HEK293T (cell line): ENCODE results near the gene TLN1.

ENCODE experiments used
- CTCF ChIA-PET: fragments of 350-600 bp; formaldehyde crosslinking; extraction: SDS; loops from one replicate; lab custom pipeline; 2021; ENCODE audit warnings: antibody characterized with exemption, inconsistent platforms; lab: Yijun Ruan, JAX
- POLR2A ChIA-PET: fragments of 350-600 bp; formaldehyde crosslinking; extraction: SDS; loops from one replicate; lab custom pipeline; 2020; ENCODE audit warnings: antibody characterized with exemption, inconsistent platforms; lab: Yijun Ruan, JAX
- DNase-seq: peaks from one replicate; pipeline ENCODE4 v3.0.0; 2012; ENCODE audit warnings: mixed read lengths; ENCODE audit errors: extremely low spot score
- ARNT ChIP-seq: fragments of 450-650 bp; IDR thresholded peaks from 2 replicates; pipeline ENCODE4 v1.6.1; 2017; ENCODE audit warnings: mild to moderate bottlenecking
- BHLHE40 ChIP-seq: fragments of 450-650 bp; IDR thresholded peaks from 2 replicates; pipeline ENCODE4 v1.6.1; 2016; ENCODE audit warnings: mild to moderate bottlenecking, moderate library complexity, borderline replicate concordance
- CTBP1 ChIP-seq: fragments of 450-650 bp; IDR thresholded peaks from 2 replicates; pipeline ENCODE4 v1.6.1; 2016; ENCODE audit warnings: borderline replicate concordance
- ELF4 ChIP-seq: fragments of 450-650 bp; IDR thresholded peaks from 2 replicates; pipeline ENCODE4 v1.6.1; 2017; ENCODE audit warnings: antibody characterized with exemption
- FOXA1 ChIP-seq: fragments of 450-650 bp; IDR thresholded peaks from 2 replicates; pipeline ENCODE4 v1.6.1; 2016; ENCODE audit warnings: mild to moderate bottlenecking
- FOXK2 ChIP-seq: fragments of 450-650 bp; IDR thresholded peaks from 2 replicates; pipeline ENCODE4 v1.6.1; 2016; ENCODE audit warnings: mild to moderate bottlenecking
- FOXM1 ChIP-seq: fragments of 450-650 bp; IDR thresholded peaks from 2 replicates; pipeline ENCODE4 v1.6.1; 2017; ENCODE audit warnings: mild to moderate bottlenecking, borderline replicate concordance
- HDGF ChIP-seq: fragments of 450-650 bp; IDR thresholded peaks from 2 replicates; pipeline ENCODE4 v1.6.1; 2017; ENCODE audit warnings: antibody characterized with exemption, borderline replicate concordance
- L3MBTL2 ChIP-seq: fragments of 450-650 bp; conservative IDR thresholded peaks from 2 replicates; pipeline ENCODE4 v1.6.1; 2016; ENCODE audit warnings: mild to moderate bottlenecking
- LEF1 ChIP-seq: fragments of 450-650 bp; IDR thresholded peaks from 2 replicates; pipeline ENCODE4 v1.6.1; 2017; ENCODE audit warnings: mild to moderate bottlenecking, borderline replicate concordance
- NFRKB ChIP-seq: fragments of 450-650 bp; IDR thresholded peaks from 2 replicates; pipeline ENCODE4 v1.6.1; 2016; ENCODE audit warnings: mild to moderate bottlenecking, moderate library complexity
- PKNOX1 ChIP-seq: fragments of 450-650 bp; IDR thresholded peaks from 2 replicates; pipeline ENCODE4 v1.6.1; 2016
- SP1 ChIP-seq: fragments of 450-650 bp; IDR thresholded peaks from 2 replicates; pipeline ENCODE4 v1.6.1; 2017
- SUZ12 ChIP-seq: fragments of 450-650 bp; IDR thresholded peaks from 2 replicates; pipeline ENCODE4 v1.6.1; 2016; ENCODE audit warnings: mild to moderate bottlenecking
- TARDBP ChIP-seq: fragments of 450-650 bp; IDR thresholded peaks from 2 replicates; pipeline ENCODE4 v1.6.1; 2016
- ZNF384 ChIP-seq: fragments of 450-650 bp; IDR thresholded peaks from 2 replicates; pipeline ENCODE4 v1.6.1; 2016

The TLN1 gene

GRCh38 chr9:35669331-35670145 lies 62.5 kb downstream of the TLN1 start:
- TF ChIP-seq BHLHE40, result no peak
- no peak for TF ChIP-seq SP1
- TF ChIP-seq ARNT, result no peak
- no peak for TF ChIP-seq NFRKB
- TF ChIP-seq ELF4, result no peak
- no peak for TF ChIP-seq HDGF
- no peak for TF ChIP-seq L3MBTL2
- no peak for TF ChIP-seq ZNF384
- TF ChIP-seq FOXA1, result no peak
- no peak for TF ChIP-seq FOXM1
- TF ChIP-seq SUZ12, result no peak
- TF ChIP-seq TARDBP, result no peak
- TF ChIP-seq CTBP1, result no peak
- TF ChIP-seq PKNOX1, result no peak
- no peak for TF ChIP-seq FOXK2
- no peak for TF ChIP-seq LEF1
- ChIA-PET CTCF (interaction anchor here (1.1 to 1.2 kb wide), 2 partner anchors 27 to 63 kb away, joined by 3 to 4 read pairs; partner anchors contain the start of gene CREB3), POLR2A (interaction anchor here (2.8 kb wide), 1 partner anchor 11 kb away, joined by 11 read pairs; the partner anchor contains the start of genes CCDC107 and RMRP)
- DNase-seq, result no peak

GRCh38 chr9:35667939-35668338 lies 64.1 kb downstream of the TLN1 start:
- POLR2A ChIA-PET, result no interaction called here
- no peak for DNase-seq
- CTCF ChIA-PET, result no interaction called here
- TF ChIP-seq BHLHE40 (no peak), TARDBP (no peak), CTBP1 (no peak), ZNF384 (no peak), HDGF (no peak), FOXA1 (no peak), PKNOX1 (no peak), LEF1 (no peak)

- CTCF ChIA-PET, result no interaction called here
- no peak for DNase-seq
- POLR2A ChIA-PET, result no interaction called here
- TF ChIP-seq L3MBTL2 (no peak), FOXA1 (no peak), PKNOX1 (no peak), FOXK2 (no peak), FOXM1 (no peak), CTBP1 (no peak), SUZ12 (no peak)
Measured at GRCh38 chr9:35666549-35666948, 65.4 kb downstream of the TLN1 start.

- POLR2A ChIA-PET, result interaction anchor here (2.0 to 2.6 kb wide), 3 partner anchors 18 to 25 kb away, joined by 5 to 14 read pairs (median 7); partner anchors contain the start of gene TPM2
- no peak for TF ChIP-seq FOXA1
- TF ChIP-seq TARDBP, result no peak
- no peak for TF ChIP-seq SP1
- TF ChIP-seq SUZ12, result no peak
- no peak for TF ChIP-seq HDGF
- TF ChIP-seq ELF4, result no peak
- TF ChIP-seq L3MBTL2, result no peak
- no peak for TF ChIP-seq LEF1
- no peak for TF ChIP-seq FOXK2
- TF ChIP-seq FOXM1, result no peak
- no peak for TF ChIP-seq NFRKB
- no peak for TF ChIP-seq BHLHE40
- no peak for TF ChIP-seq ARNT
- TF ChIP-seq CTBP1, result no peak
- no peak for TF ChIP-seq PKNOX1
- no peak for TF ChIP-seq ZNF384
- DNase-seq, result no peak
- CTCF ChIA-PET, result no interaction called here
Measured at GRCh38 chr9:35666045-35666444, 66.0 kb downstream of the TLN1 start.

- ChIA-PET POLR2A (interaction anchor here (1.6 to 2.6 kb wide), 7 partner anchors 14 to 83 kb away, joined by 5 to 14 read pairs (median 7); partner anchors contain the start of genes GBA2, RGP1 and TPM2), CTCF (interaction anchor here (0.5 to 1.1 kb wide), 3 partner anchors 18 to 62 kb away, joined by 3 to 6 read pairs (median 4); no protein-coding TSS in a partner anchor)
- TF ChIP-seq PKNOX1 (no peak), FOXM1 (no peak), CTBP1 (no peak), ARNT (no peak), HDGF (no peak), NFRKB (no peak), SUZ12 (no peak), L3MBTL2 (no peak), LEF1 (no peak), SP1 (no peak), FOXA1 (no peak), ZNF384 (no peak)
- no peak for DNase-seq
Measured at GRCh38 chr9:35665471-35665818, 66.5 kb downstream of the TLN1 start.
